NOMO-1 treated with dmso at 0.1 percent for 144 hours (cell line): Measurements from ENCODE around the gene GPR18.
"Not testable (repeated sequence)": the region's sequence is repeated elsewhere in the genome, so short reads cannot be mapped to it uniquely, and the experiment has no call there.

Experiments used
- DNase-seq: peaks from one replicate; lab custom pipeline; 2025; ENCODE audit not compliant: unreplicated experiment; lab: John Stamatoyannopoulos, UW

The GPR18 gene

DNA sequence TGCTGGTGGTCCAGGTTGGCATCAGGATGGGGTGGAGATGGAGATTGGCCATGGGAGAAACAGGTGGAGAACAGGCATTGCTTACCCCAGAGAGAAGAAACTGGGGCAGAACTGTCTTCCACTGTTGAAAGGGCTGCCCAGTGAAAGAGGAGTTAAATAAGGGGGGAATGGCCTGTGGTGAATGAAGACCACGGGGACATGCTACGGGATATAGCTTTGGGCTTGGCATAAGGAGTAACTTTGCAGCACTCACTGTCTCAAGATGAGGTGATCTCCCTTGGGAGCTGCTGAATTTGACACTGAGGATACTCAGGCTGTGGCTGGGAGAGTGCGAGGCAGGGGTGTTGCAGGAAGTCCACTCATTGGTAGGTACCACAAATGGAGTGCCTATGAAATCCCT is 10.6 kb upstream of the GPR18 start:
- DNase-seq = no peak

DNA sequence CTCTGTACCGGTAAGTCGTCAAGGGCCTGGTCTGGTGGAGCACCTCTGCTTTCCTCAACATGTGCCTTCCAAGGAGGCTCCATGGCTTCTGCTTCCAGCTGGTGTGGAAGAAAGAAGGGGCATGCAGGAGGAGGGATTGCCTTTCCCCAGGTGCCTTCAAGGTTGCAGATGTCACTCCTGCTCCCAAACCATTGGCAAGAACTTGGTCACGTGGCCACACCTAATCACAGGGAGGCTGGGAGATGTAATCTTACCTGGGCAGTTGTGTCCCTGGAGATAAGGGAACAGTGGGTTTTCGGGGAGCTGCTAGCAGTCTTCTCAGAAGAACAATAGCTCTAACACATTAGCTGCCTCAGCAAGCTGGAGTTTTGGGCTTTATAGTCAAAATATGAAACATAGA is 9.7 kb upstream of the GPR18 start:
- DNase-seq = no peak

DNA sequence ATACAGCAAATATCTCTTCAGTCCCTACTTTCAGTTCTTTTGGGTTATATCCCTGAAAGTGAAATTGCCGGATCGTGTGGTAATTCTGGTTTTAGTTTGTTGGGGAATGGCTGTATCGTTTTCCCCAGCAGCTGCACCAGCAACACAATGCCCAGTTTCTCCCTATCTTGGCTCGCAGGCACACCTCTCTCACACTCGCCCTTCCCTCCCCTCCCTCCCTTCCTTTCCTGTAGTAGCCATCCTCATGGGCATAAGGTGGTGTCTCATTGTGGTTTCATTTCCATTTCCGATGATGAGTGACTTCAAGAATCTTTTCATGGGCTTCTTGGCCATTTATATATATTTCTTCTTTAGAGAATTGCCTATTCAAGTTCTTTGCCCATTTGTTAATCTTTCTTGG is 8.6 kb upstream of the GPR18 start:
- no peak for DNase-seq

DNA sequence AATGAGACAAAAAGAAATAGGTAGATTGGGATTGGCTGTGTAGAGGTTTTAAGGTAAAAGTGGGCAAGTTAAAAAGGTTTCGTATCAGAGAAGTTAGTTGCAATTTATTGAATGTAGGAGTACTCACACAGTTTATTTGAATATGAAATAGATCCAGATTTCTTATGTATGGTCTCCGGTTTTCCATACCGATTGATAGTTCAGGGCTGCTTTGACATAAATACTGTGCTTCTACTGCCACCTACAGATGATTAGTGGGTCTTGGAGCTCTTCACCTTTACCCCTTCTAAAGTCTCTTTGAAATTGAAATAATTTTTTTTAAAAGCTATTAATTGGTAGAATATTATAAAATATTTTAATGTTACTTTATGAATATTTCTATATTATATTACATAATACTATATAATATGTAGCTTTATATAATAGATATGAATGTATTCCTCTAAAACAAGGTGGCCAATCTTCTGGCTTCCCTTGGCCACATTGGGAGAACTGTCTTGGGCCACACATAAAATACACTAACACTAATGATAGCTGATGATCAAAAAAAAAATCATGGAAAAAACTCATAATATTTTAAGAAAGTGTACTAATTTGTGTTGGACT is 7.7 kb upstream of the GPR18 start:
- DNase-seq = no peak

DNA sequence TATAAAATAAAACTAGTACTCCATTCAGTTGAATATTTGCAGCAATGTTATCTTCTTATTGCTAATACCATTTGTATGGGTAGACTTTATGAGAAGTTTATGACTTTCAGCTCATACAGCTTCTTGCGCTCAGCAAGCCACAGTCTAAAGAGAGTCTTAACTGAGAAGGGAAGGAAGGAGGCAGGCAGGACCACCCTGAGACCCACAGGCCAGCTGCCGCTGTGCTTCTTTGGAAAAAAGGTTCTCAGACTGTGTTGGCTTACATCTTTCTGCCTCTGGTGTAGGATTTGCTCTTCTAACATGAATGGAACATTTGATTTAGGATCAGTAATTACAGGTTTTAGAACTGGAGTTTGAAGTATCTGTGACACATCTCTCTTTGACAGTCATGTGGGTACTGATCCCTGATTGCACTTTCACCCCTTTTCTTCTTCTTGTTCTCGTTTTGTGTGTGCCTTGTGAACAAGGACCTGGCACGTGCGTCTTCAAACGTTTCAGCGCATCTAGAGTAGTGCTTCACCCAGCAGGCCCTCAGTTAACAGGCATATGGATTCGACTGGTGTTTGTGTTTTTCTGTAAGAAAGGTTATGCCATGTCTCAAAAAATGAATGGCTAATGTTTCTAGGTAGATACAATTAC is 7.1 kb upstream of the GPR18 start:
- no peak for DNase-seq

DNA sequence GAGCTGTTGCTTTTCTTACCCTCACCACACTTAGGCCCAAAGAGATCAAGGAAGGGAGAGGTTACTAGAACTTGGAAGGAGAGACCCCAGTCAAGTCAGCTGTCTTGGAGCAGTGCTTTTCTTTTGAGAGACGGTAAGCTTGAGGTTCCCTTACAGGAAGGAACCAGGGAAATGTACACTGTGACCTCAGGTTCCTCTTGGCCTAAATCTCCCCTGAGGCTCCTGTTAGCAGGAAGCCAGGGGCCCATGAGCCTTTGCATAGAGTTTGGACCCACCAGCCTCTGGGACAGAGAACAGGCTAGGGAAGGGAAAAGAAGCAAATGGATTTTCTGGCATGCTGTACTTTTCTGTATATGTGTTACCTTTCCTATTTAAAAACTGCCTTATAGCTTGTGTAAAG is 5.9 kb upstream of the GPR18 start:
- no peak for DNase-seq

DNA sequence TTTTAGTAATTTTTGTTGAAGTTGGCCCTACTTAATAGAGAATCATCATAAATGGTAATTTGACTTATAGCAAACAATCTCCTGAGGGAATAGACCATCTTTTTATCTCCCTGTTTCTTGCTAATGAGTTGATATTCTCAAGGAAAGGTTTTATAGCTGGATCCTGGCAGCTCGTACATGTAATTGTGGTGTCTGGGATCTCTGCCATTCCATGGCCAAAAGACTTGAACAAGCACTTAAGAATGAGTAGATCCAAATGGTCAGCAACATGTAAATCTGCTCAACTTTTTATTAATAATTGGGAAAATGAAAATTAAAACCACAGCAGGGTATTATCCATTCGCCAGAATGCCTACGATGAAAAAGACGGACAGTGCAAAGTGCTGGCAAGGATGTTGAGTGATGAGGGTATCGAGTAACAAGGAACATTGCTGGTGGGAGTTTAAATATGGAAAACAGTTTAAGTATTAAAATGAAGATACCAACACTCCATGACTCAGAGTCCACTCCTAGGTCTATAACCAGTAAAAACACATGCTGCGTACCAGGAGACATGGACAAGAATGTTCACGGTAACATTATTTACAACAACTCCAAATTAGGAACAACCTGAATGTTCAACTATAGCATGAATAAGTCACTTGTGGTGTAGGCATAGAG is 5.1 kb upstream of the GPR18 start:
- no peak for DNase-seq

DNA sequence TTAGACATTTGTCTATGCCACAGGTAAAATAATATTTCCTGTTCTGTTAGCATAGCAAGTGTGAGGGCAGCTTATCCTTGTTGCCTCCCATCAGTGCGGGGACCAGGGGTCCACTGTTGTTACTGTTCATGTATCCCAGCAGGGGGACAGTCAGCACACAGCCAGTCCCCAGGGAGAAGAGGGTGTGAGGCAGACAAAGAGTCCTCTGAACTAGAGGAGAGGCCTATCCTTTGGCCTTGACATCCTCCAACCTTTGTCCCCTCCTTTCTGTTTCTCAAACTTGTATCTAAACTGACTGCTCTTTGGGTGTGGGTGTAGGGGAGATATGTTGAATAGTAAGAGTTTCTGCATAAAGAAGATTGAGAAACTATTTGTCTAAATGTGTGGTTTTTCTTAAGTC is 2.9 kb upstream of the GPR18 start:
- DNase-seq = no peak

DNA sequence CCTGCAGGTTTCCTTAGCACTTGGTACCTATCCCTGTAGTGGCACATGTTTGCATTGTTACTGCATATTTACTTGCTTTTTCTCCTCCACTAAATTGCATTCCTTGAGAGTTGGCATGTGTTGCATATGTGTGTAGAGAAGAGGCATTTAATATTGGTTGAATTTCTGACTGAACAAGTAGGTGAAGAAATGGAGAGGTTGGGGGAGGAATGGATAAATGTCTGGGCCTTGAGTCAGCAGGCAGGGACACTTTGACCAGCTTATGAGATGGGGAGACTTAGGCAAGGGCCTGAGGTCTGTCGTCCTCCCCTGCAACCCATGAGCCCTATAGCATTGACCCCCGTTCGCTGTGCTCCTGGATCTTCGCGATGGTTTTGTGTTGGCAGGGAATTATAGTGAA is 2.0 kb upstream of the GPR18 start:
- DNase-seq = no peak

DNA sequence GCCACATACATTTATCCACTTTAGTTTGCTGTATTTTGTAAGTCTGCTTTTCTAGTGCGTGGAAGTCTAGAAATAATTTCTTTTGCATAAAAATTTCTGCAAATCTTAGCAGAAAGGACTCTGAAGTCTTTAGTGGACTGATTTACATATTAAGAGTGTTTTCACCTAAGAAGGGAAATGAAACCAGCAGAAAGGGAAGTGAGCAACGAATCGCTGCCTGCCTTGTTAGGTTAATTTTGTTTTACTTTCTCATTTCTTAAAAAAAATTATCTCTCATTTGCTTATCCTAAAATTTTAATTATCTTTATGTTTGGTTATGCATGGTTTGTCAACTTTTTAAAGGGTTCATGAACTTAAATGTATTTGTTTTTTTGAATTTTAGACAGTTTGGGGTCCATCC is 767 bp upstream of the GPR18 start:
- DNase-seq = peak; percentile 38

DNA sequence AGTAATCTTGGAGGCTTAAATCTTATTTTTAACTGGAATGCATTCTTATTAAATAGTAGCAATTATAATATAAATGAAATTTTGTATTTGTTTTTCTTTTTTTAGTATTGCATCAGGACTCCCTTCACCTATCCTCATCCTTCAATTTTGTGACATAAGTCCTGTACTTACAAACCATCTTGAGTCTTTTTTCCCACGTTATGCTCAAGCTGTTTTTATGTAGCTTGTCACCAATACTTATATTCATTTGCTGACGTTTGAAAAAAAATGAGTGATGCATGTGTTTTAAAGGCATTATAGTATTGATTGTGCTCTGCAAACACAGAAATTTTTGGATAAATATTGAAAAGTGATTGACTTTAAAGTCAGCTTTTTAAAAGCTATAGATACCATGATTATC is 888 bp downstream of the GPR18 start:
- peak; percentile 35 for DNase-seq

DNA sequence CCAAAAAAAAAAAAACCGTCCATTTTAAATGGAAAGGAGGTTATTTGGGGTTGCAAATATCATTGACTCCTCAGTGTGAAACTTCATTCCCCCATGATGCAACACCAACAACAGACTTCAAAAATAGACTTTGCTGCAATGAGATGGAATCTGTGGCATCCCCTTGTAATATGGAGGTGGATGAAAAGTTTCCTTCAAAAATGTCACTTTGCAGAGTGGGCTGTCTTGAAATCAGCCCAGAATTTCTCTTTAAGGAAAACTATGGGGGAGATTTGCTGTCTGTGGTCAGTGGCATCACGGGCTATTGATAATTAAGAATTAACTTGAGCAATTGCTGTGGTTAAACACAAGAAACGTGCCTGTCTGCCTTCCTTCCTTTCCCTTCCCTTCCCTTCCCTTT is 1.5 kb downstream of the GPR18 start:
- DNase-seq = peak; percentile 23

DNA sequence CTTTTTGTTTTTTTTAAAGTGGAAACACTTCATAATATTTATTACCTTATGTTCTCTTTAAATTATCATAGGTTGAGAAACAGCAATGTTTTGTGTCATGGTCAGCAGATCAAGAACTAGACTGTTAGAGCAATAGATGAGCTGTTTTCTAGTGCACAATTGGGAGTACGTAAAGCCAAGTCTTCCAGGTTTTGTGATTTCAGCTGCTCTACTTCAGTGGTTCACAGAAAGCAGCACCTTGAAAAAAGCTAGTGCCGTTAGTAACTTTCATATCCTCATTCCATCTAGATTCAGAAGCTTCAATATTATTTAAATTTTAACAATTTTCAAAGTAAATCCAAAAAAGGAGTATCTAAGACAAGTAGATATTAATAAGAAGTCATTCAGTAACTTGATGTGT is 1.9 kb downstream of the GPR18 start:
- DNase-seq = no peak

DNA sequence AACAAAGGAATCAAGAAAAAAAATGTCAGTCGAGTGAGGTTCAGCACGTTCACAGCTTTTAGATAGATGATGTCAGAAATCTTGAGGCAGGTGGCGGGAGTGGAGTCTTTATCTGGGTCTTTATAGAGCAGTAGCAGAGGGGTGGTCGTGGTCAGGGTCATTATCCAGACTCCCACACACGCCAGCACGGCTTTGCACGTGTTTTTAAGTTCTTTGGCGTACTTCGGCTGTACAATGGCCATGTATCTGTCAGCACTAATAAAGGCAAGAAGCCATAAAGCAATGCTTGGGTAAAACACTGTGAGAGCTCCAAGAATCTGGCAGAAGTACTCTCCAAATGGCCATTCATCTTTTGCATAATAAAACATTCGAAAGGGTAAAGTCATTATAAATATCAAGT is 2.9 kb downstream of the GPR18 start:
- no peak for DNase-seq

DNA sequence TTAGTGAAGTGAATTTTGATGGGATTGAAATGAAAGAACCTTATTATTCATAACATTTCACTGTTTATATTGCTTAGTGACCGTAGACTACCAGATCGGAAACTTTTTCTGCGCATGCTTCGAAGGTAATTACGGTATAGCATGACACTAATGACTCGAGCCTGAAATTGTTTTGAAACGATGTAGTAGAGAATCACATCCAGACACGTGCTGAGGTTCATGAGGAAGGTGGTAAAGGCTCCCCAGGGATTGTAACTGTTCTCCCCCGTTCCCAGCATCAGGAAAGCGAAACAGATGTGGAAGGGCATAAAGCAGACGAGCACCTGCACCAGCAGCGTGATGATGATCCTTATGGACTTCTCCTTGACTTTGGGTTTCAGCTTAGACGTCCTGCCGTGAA is 3.3 kb downstream of the GPR18 start:
- no peak for DNase-seq

DNA sequence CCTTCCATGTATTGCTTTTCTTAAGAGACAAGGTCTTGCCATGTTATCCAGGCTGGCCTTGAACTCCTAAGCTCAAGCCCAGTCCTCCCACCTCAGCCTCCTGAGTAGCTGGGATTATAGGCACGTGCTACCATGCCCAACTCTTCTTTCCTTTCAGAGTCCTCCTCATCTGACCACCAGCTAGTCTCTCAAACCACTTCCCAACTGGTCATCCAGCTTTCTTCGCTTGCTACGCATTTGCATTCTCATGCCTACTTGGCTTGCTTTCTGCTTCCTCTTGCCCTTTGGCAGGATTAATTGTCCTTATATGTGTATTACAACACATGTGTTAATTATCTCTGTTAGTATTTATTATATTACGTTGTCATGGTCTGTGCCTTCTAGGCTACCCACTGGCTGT is 6.3 kb downstream of the GPR18 start:
- no peak for DNase-seq

DNA sequence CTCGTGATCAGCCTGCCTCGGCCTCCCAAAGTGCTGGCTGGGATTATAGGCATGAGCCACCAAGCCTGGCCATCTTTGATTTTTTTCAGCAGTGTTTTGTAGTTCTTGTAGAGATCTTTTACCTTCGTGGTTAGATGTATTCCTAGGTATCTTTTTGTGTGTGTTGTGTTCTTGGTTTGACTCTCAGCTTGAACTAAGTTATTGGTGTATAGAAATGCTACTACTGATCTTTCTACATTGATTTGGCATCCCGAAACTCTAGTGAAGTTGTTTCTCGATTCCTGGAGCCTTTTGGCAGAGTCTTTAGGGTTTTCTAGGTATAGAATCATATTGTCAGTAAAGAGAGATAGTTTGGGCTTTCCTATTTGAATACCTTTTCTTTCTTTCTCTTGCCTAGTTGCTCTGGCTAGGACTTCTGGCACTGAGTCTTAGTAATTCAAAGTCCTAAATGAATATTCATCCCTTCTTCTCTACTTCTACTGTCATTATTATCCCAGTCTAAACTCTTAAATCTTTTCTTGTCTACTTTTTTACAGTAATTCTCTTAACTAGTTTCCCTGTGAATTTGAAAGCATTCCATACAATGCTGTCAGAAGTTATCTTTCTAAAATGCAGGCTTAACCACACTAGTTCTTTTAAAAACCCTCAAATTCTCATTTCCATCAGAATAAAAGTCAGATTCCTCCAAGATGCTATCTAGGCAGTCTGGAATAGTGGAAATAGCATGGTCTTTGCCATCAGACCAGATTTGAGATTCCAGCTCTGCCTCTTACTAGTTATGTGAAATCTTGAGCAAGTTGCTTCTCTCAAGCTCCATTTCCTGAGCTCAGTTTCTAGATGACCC is 7.0 kb downstream of the GPR18 start:
- DNase-seq = no peak

DNA sequence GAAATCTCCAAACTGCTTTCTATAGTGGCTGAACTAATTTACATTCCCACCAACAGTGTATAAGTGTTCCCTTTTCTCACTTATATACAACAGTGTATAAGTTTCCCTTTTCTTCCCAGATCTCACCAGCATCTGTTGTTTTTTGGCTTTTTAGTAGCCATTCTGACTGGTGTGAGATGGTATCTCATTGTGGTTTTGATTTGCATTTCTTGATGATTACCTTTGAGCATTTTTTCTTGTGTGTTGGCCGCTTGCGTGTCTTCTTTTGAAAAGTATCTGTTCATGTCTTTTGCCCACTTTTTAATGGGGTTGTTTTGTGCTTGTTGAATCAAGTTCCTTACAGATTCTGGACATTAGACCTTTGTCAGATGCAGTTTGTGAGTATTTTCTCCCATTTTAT is 8.6 kb downstream of the GPR18 start:
- not testable (repeated sequence) for DNase-seq

DNA sequence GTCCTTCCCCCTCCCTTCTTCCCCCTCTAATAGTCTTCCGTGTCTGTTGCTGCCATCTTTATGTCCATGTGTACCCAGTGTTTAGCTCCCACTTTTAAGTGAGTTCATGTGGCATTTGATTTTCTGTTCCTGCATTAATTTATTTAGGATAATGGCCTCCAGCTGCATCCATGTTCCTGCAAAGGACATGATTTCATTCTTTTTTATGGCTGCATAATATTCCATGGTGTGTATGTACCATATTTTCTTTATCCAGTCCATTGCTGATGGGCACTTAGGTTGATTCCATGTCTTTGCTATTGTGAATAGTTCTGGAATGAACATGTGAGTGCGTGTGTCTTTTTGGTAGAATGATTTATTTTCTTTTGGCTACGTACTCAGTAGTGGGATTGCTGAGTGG is 9.0 kb downstream of the GPR18 start:
- not testable (repeated sequence) for DNase-seq

DNA sequence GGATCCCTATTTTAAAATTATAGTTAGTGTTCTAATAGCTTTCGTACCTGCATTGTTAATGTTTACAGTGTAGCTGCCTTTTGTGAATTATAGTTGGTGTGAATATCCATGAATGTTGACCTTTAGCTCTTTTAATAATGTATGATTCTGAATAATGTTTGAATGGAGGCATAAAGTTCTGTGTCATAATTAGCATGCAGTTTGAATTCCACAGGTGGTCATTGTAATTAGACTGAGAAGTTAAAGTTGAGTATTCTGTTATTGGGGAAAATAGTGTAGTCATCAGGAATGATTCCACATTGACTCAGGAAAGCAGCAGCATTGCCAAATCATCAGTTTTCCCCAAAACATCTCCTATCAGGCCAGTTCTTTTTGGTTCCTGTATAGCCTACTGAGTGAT is 12.1 kb downstream of the GPR18 start:
- DNase-seq = no peak

DNA sequence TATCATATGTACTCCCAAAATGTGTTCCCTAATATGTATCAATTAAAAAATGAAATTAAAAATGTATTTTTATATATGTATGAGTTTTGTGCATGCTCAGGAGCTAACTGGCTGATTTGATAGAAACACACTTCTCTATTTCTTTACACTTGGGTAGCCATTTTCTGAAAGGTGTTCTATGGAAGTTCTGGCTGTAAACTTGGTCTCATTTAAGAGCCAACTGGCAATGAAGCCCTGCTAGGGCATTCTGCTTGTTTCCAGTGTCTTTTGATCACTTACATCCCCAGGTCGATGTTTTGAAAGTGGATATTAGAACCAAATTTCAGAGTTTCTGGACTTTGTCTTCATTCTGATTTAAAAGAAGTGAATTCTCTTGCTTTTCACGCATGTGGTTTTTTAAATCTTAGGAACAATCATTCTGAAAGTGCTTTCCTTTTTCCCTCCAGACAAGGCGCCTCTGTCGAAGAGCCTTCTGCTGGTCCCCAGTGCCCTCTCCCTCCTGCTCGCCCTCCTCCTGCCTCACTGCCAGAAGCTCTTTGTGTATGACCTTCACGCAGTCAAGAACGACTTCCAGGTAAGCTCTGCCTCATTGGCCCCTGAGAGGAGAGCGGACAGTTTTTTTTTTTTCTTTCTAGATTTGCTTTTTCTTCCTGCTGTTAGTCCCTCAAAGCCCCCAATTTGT is 20.1 kb downstream of the GPR18 start:
- DNase-seq = no peak
